Activated T-cell treated with anti-CD3 and anti-CD28 coated beads, Interleukin-2, amount 50 U/mL, for 1 hour (primary cell): Measurements from ENCODE around the gene RBP5.
A peak's percentile ranks its signal among the peaks of the same experiment; 100 is the strongest.

Experiments used
- DNase-seq: peaks from one replicate; pipeline ENCODE4 v3.0.0-alpha.2; 2020

The RBP5 gene

GRCh38 chr12:7121324-7121723, 7.4 kb downstream of the RBP5 start:
- DNase-seq: no peak

DNA sequence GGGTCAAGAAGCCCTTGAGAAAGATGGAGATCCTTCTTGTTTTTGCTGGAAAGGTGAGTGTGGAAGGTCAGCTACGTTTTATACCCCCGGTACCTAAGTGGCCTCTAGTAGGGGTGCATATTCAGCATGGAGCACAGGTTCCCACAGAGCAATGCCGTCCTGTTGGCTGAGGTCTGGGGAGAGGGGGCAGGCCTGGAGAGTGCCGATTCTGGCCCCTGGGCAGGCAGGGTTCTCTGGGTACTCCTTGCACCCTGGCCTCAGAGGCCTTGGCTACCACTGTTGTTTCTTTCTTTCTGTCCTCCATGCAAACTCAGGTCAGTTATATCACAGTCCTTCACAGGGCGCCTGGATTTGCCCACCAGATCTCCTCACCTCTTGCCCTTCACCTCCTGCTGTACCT, 8.5 kb downstream of the RBP5 start:
- no peak for DNase-seq

- no peak for DNase-seq
Measured at GRCh38 chr12:7118881-7119280, 9.8 kb downstream of the RBP5 start.

DNA sequence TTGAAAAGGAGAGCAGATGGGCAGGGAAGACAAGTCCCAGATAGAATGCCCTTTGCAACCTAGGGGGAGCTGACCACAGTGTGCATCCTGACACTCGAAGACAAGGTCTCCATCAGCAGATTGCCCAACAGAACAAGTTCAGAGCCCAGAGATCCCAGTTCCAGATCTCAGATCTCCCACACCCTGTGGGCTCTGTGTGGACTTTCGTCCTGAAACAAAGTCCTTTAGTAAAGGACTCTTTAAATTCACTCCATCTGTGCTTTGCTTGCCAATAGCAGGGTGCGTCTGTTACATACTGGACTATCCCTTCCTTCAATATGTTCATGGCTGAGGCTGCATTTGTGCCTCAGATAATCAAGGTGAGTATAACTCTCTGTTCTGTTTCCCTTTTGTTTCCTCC, 11.0 kb downstream of the RBP5 start:
- DNase-seq: no peak

- DNase-seq: no peak
Measured at GRCh38 chr12:7116916-7117315, 11.8 kb downstream of the RBP5 start.

GRCh38 chr12:7116196-7116595, 12.5 kb downstream of the RBP5 start:
- no peak for DNase-seq

GRCh38 chr12:7114851-7115250, 13.8 kb downstream of the RBP5 start:
- DNase-seq: no peak

DNA sequence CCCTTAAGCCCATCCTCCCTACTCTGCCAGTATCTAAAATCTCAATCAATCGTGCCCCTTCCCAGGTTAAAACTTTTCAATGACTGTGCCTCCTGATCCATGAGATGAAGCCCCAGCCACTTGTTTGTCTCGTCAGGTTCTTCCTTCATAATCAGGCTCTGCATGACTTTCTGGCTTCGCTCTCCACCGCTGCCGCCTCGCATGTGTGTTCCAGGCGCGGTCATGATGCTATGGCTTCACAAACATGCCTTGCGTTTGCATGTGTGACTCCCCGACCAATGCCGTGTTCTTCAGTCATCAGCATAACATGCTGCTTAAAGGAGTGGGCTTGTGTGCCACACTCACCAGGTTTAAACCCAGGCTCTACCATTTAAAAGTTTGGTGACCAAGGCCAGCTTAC, 14.7 kb downstream of the RBP5 start:
- DNase-seq: no peak

DNA sequence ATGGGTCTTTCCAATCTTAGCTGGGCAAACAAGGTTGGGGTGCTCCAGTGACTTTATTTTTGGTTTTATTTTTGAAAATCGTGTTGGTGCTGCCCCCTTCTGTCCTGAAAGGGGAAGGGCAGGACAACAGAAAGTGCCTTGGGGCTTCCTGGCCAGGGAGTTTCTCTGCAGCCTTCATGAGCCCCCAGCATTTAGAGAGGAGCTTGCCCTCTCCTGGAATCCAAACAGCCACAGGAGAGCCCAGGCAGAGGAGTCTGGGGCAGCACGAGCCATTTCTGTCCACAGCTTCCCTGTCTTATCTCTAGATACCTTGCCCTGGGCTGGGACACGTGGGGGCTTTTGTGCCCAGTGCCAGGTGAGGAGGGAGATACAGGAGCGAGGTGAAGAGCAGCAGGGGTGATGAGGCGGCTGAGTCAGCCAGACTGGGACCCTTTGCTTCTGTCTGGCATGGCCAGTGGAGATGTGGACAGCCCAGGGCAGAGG, 15.3 kb downstream of the RBP5 start:
- peak; percentile 40 for DNase-seq

DNA sequence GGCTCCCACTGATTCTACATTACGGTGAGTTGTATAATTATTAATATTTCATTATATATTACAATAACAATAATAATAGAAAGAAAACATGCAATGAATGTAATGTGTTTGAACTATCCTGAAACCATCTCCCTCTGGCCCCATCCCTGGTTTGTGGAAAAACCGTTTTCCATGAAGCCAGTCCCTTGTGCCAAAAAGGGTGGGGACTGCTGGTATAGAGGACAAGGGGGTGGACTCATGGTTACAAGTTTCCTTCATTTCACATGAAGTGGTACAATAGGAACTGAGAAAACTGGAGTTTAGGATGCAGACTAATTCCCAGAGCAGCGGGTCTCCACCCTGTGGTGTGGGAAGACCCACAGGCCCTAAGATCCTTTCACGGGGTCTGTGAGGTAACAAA, 16.6 kb downstream of the RBP5 start:
- no peak for DNase-seq

DNA sequence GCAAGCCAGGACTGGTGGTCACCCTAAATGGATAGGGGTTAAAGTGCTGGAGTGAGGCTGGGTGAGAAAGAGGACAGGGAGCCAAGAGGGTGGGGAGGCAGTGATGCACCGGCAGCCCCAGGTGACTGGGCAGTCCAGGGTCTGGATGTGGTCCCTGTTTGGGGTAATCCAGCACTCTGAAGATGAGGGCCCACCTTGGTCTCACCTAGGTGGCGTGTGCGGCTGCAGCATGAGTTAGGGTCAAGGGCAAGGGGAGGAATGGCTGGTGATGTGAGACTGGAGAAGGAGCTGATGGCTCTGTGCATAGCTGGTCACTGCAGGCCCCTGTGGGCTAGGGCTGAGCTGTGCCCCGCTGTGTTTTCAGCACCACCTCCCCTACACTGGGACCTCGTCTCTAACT, 18.0 kb downstream of the RBP5 start:
- DNase-seq: no peak

DNA sequence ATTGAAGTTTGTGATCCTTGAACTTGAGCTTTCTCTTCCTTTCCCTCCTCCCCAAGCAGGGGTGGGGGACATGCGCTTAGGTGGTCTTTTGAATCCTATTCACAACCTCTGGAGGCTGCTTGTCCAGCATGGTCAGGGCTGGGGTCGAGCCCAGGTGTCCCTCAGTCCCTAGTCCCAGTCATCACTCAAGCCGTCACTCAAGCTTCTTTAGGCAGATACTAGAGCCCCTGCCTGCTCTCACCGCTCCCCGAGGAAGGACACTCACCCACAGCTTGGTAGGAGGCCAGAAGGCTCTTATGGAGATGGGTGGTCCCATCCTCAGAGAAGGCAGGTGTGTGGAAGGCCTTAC, 19.1 kb downstream of the RBP5 start:
- DNase-seq: no peak

DNA sequence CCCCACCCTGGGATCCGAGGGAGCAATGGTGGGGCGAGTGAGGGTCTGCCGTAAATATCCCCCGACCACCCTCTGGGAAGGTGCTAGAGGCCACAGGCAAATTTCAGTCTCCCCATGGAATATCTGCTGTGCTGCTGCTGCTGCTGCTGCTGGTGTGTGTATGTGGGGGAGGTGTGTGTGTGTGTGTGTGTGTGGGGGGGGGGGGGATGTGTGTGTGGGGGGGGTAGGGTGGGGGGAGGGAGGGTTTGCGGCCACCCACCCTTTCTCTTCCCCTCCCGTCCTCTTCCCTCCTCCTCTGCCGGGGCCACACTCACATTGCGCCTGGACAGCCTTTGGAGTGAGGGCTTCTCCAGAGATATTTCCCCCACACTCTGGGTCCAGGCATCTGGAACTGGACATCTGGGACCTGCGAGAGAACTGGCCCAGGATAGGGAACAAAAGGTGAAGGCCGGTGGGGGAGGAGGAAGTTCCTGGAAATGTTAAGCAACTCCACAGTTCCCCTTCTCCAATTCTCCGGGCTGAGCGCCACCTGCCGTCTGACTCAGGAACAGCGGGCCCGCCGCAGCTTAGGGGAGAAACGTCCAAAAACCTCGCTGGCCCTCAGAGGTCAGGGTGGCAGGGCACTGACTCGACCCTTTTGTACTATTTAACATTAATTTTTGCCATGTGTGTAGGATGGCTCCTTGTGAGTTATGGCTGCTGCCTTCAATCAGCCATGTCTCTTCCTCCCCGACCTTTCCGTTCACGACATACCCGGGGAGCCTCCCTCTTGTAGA, 19.7 kb downstream of the RBP5 start, which contains the start of gene C1RL:
TSS of gene C1RL (minus strand) at position 419 of the 776 bp plus-strand sequence. CDS start at position 385, 34 bp downstream.
- DNase-seq: peak; percentile 85

DNA sequence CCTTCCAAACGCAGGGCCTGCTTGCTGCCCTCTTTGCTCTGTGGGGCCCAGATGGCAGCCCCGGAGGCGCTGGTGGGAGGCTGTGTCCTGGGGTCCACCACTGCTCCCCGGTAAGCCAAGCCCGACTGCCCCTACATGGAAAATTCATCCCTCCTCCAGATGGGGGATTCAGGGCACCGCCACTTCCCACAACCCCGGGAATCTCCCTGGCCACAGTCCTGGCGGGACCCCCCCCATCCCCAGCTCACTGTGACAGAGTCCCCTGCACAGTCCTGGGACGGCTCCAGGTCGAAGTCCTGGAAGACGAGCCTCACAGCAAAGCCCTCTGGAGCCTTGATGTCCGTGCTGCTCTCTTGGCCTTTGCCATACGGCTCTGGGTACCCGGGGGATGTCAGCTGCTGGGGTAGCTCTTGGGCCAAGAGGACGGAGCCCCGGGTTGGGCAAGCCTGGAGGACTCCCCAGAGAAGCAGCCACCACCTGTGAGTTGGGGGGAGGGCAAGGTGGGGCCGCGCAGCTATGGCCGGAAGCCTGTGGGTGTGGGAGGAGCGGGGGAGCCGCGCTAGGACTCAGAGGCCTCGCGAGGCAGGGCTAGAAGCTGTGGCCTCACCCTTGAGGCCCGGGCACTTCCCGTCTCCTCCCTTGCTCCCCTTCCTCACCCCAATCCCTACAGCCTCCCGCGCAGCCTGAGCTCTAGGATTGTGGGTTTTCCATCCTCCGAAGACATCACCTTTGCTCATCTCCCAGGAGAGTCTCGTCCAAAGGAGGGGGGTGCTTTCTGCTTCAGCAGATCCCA, 20.5 kb downstream of the RBP5 start:
- peak; percentile 67 for DNase-seq

GRCh38 chr12:7107636-7108002, 21.1 kb downstream of the RBP5 start:
- no peak for DNase-seq

DNA sequence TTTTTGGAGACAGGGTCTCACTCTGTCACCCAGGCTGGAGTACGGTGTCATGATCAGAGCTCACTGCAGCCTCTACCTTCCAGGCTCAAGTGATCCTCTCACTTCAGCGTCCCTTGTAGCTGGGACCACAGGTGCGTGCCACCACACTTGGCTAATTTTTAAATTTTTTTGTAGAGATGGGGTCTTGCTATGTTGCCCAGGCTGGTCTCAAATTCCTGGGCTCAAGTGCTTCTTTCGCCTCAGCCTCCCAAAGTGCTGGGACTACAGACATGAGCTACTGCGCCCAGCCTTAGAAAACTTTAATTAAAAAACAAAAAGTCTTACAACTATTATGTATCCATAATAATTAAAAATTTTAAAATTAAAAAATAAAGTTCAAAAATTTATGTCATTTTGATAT, 21.5 kb downstream of the RBP5 start:
- DNase-seq: peak; percentile 7

- DNase-seq: no peak
Measured at GRCh38 chr12:7106082-7106481, 22.6 kb downstream of the RBP5 start.

DNA sequence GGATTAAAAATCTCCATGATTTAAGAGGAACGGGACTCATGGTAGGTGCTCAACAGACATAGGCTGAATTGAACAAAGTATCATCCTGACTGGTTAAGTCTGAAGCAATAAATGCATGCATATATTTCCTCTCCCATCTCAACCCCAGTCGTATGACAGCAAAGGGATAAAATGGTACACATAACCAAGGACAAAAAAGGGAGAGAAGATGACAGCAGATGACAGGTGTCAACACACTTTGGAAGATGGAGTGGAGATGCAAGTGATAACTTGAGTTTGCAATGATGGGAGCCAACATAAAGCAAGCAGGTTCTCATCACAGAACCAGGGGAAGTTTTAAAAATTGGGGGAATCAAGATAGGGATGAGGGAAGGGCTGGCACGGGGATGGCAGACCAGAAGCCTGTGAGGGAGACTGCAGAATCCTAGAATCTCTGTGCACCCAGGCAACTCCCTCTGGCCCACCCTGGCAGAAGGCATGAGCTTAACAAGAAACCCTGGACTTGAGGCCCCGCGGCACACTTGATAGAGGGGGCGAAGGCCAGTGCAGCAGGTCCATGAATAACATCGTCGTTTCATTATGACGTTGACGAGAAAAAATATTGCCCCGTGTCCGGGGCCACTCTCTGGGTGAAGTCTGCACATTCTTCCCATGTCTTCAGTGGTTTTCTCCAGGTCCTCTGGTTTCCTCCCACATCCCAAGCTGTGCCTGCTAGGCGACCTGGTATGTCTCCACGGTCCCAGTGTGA, 24.7 kb downstream of the RBP5 start:
- DNase-seq: peak; percentile 4

DNA sequence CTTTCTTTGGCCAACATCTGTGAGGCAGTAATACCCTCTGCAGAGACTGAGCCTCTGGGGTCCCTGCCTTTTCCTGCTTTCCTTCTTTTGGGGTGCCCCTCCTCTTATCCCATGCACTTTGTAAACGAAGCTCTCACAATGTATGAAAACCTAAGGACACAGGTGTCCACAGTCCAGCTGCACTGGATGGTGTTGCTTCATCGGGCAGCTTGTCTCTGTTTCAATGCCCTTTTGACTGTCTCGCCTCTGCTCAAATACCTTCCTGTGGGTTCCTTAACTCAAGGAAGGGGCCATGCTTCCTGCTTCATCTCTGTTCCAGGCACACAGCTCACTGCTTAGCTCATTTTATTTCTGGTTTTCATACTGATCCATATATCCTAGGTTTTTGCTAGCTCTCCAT, 26.1 kb downstream of the RBP5 start:
- no peak for DNase-seq

- peak; percentile 6 for DNase-seq
Measured at GRCh38 chr12:7101694-7102131, 27.0 kb downstream of the RBP5 start.

- peak; percentile 1 for DNase-seq
Measured at GRCh38 chr12:7101047-7101693, 27.5 kb downstream of the RBP5 start.

DNA sequence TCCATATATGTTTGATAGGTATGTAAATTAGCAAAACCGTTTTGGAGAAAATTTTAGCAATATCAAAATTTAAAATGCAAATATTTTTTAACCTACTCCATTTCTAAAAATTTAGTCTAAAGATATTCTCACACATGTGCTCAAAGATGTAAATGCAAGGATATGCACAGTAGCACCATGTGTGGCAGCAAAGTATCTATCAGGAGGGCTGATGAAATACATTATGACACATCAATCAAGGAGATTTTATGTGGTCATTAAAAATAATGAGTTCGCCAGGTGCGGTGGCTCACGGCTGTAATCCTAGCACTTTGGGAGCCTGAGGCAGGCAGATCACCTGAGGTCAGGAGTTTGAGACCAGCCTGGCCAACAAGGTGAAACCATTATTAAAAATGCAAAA, 28.4 kb downstream of the RBP5 start:
- no peak for DNase-seq
